Keratinocyte (primary cell): ENCODE data around the gene DPF3.

Experiments
- CTCF ChIP-seq, 3 experiments: IDR thresholded peaks in 1 of 3; conservative IDR thresholded peaks in 1 of 3; optimal IDR thresholded peaks in 1 of 3; 2 replicates in 2 of 3; 3 replicates in 1 of 3; pipeline versions ENCODE3 to v1.5.1; 2011; ENCODE audit warnings: low read length in 3 of 3, mild to moderate bottlenecking in 3 of 3, moderate library complexity in 2 of 3, control low read depth in 1 of 3, inconsistent platforms in 1 of 3; ENCODE audit not compliant: insufficient read depth in 2 of 3; ENCODE audit errors: extremely low read depth in 1 of 3
- EZH2 ChIP-seq: IDR thresholded peaks from one replicate; pipeline ENCODE4 v1.6.1; 2012; ENCODE audit warnings: inconsistent platforms, mild to moderate bottlenecking, low read length, moderate library complexity

DNA sequence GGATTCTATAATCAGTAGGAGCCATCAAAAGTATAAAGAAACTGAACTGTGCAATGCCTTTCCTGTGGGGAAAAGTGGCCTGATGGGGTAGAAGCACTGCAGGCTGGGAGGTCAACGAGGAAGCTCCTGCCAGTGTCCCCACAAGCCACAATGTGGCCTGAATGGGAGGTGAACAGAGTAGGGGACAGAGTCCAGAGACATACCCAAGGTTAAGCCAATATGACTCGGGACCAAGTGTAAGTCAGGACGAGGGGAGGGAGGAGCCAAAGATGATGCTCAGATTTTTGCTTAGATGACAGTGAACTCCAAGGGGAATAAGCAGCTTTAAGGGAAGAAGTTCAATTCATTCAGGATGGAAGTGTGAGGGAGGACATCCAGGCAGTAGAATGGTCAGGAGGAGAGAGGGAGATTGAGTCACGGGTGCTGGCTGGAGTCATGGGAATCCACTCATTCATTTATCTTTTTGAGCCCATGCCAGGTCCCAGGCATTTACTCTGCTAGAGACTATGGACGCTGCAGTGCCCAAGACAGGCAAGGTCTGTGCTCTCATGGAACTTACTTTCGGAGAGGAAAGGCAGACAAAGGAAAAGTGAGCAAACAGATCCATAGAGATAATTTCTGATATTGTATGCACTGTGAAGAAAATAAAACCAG is 29.1 kb downstream of the DPF3 start:
- TF ChIP-seq CTCF (optimal IDR thresholded peaks at IDR 0.05 in 1 of 3, IDR thresholded peaks at IDR 0.05 in 1 of 3, conservative IDR thresholded peaks at IDR 0.05 in 1 of 3; ENCODE audit: extremely low read depth in 1 of 3, insufficient read depth in 2 of 3, low read length in 3 of 3) (no peak), EZH2 (no peak)
